Activated T-cell treated with anti-CD3 and anti-CD28 coated beads for 48 hours (primary cell): Measurements from ENCODE around the gene FIGNL2.

Experiments used
- DNase-seq: peaks from one replicate; pipeline ENCODE4 v3.0.0-alpha.2; 2020; ENCODE audit warnings: low read depth

The FIGNL2 gene

GRCh38 chr12:51773145-51773869 lies 75.2 kb downstream of the FIGNL2 start:
- no peak for DNase-seq

- no peak for DNase-seq
Observed at GRCh38 chr12:51771008-51771407, 77.5 kb downstream of the FIGNL2 start.
